GM21619 (cell line): ENCODE measurements around the gene FGL2.
"Not testable (repeated sequence)": the region's sequence is repeated elsewhere in the genome, so short reads cannot be mapped to it uniquely, and the experiment has no call there.

ENCODE experiments used
- ATAC-seq: cut with Tn5 transposase; IDR thresholded peaks from one replicate; pipeline ENCODE4 v1.9.1; 2021; ENCODE audit not compliant: unreplicated experiment

Gene FGL2

GRCh38 chr7:77199013-77199966, at the start of gene FGL2:
Gene FGL2 (minus strand): TSS chr7:77199819. CDS start chr7:77199793, 26 bp downstream.
- no peak for ATAC-seq

GRCh38 chr7:77248154-77248553, 48.5 kb upstream of the FGL2 start:
- no peak for ATAC-seq

GRCh38 chr7:77247206-77247850, 47.7 kb upstream of the FGL2 start:
- ATAC-seq = peak; percentile 89

- ATAC-seq = no peak
Observed at GRCh38 chr7:77246026-77246640, 46.5 kb upstream of the FGL2 start.

- no peak for ATAC-seq
Observed at GRCh38 chr7:77245015-77245755, 45.6 kb upstream of the FGL2 start.

- ATAC-seq = no peak
Observed at GRCh38 chr7:77244222-77244934, 44.8 kb upstream of the FGL2 start.

GRCh38 chr7:77242554-77242953, 42.9 kb upstream of the FGL2 start:
- ATAC-seq = no peak

- no peak for ATAC-seq
Observed at GRCh38 chr7:77242068-77242467, 42.4 kb upstream of the FGL2 start.

GRCh38 chr7:77239471-77239870, 39.9 kb upstream of the FGL2 start:
- no peak for ATAC-seq

GRCh38 chr7:77238703-77239136, 39.1 kb upstream of the FGL2 start:
- ATAC-seq = no peak

- ATAC-seq = no peak
Observed at GRCh38 chr7:77235276-77235675, 35.7 kb upstream of the FGL2 start.

GRCh38 chr7:77232467-77232866, 32.8 kb upstream of the FGL2 start:
- ATAC-seq = no peak

GRCh38 chr7:77228795-77229194, 29.2 kb upstream of the FGL2 start:
- not testable (repeated sequence) for ATAC-seq

- no peak for ATAC-seq
Observed at GRCh38 chr7:77226357-77226839, 26.8 kb upstream of the FGL2 start.

GRCh38 chr7:77223261-77223660, 23.6 kb upstream of the FGL2 start:
- no peak for ATAC-seq

- no peak for ATAC-seq
Observed at GRCh38 chr7:77222819-77223218, 23.2 kb upstream of the FGL2 start.

GRCh38 chr7:77222065-77222464, 22.4 kb upstream of the FGL2 start:
- ATAC-seq = no peak

GRCh38 chr7:77219701-77220331, 20.2 kb upstream of the FGL2 start:
- not testable (repeated sequence) for ATAC-seq

- no peak for ATAC-seq
Observed at GRCh38 chr7:77217474-77218185, 18.0 kb upstream of the FGL2 start.
